Measurements from ENCODE around the gene LRCH1.

Gene LRCH1

GRCh38 chr13:46561691-46562090 lies 8.7 kb downstream of the LRCH1 start:
- no peak for TF ChIP-seq CTCF (IDR thresholded peaks at IDR 0.05; ENCODE audit: insufficient read depth, low read length, missing control alignments)
- DNase-seq (ENCODE audit: low read depth, low spot score) = no peak
- POLR2A ChIA-PET = interaction anchor here (0.6 kb wide), 1 partner anchor 47 kb away, joined by 4 read pairs; no protein-coding TSS in a partner anchor
- H3K4me3 ChIP-seq (ENCODE audit: low read depth, low read length) = no peak overlapping the region
- CTCF ChIA-PET = interaction anchor here (2.2 kb wide), 1 partner anchor 10 kb away, joined by 13 read pairs; no protein-coding TSS in a partner anchor

GRCh38 chr13:46562152-46562551 lies 9.2 kb downstream of the LRCH1 start:
- H3K4me3 ChIP-seq (ENCODE audit: low read depth, low read length) = no peak overlapping the region
- CTCF ChIA-PET = interaction anchor here (0.7 to 1.5 kb wide), 2 partner anchors 10 to 11 kb away, joined by 3 to 6 read pairs; no protein-coding TSS in a partner anchor
- POLR2A ChIA-PET = no interaction called here
- DNase-seq (ENCODE audit: low read depth, low spot score) = no peak
- no peak for TF ChIP-seq CTCF (IDR thresholded peaks at IDR 0.05; ENCODE audit: insufficient read depth, low read length, missing control alignments)

- ChIA-PET POLR2A (no interaction called here), CTCF (interaction anchor here (0.7 to 1.5 kb wide), 3 partner anchors 10 to 107 kb away, joined by 3 to 6 read pairs (median 5); no protein-coding TSS in a partner anchor)
- no peak for TF ChIP-seq CTCF (IDR thresholded peaks at IDR 0.05; ENCODE audit: insufficient read depth, low read length, missing control alignments)
- no peak for DNase-seq (ENCODE audit: low read depth, low spot score)
- H3K4me3 ChIP-seq (ENCODE audit: low read depth, low read length) = no peak overlapping the region
Measured at GRCh38 chr13:46562581-46562980, 9.6 kb downstream of the LRCH1 start.

GRCh38 chr13:46565808-46566750 lies 13.1 kb downstream of the LRCH1 start:
- no peak for DNase-seq (ENCODE audit: low read depth, low spot score)
- ChIA-PET POLR2A (interaction anchor here (0.6 kb wide), 1 partner anchor 88 kb away, joined by 5 read pairs; no protein-coding TSS in a partner anchor), CTCF (interaction anchor here (0.9 to 2.2 kb wide), 3 partner anchors 9 to 14 kb away, joined by 3 to 11 read pairs (median 3); partner anchors contain the start of gene LRCH1)
- no peak overlapping the region for H3K4me3 ChIP-seq (ENCODE audit: low read depth, low read length)
- no peak for TF ChIP-seq CTCF (IDR thresholded peaks at IDR 0.05; ENCODE audit: insufficient read depth, low read length, missing control alignments)

GRCh38 chr13:46567671-46568070 lies 14.7 kb downstream of the LRCH1 start:
- H3K4me3 ChIP-seq (ENCODE audit: low read depth, low read length) = no peak overlapping the region
- no peak for TF ChIP-seq CTCF (IDR thresholded peaks at IDR 0.05; ENCODE audit: insufficient read depth, low read length, missing control alignments)
- CTCF ChIA-PET = interaction anchor here (1.3 kb wide), 1 partner anchor 16 kb away, joined by 4 read pairs; no protein-coding TSS in a partner anchor
- POLR2A ChIA-PET = no interaction called here
- no peak for DNase-seq (ENCODE audit: low read depth, low spot score)

- H3K4me3 ChIP-seq (ENCODE audit: low read depth, low read length) = no peak overlapping the region
- ChIA-PET POLR2A (no interaction called here), CTCF (interaction anchor here (1.2 to 4.0 kb wide), 4 partner anchors 9 to 143 kb away, joined by 3 to 19 read pairs (median 4); no protein-coding TSS in a partner anchor)
- DNase-seq (ENCODE audit: low read depth, low spot score) = no peak
- TF ChIP-seq CTCF (IDR thresholded peaks at IDR 0.05; ENCODE audit: insufficient read depth, low read length, missing control alignments) = no peak
Measured at GRCh38 chr13:46569456-46569855, 16.5 kb downstream of the LRCH1 start.

Measured in AG04449 (cell line).